GM12872 (cell line): ENCODE data around the gene AP1G2.

Experiments used
- TF ChIP-seq, protein P1 (sequence below): IDR thresholded peaks from 3 replicates; pipeline ENCODE4 v1.5.1; 2011; ENCODE audit warnings: low read depth, mild to moderate bottlenecking, low read length, moderate library complexity; ENCODE audit not compliant: insufficient read depth

The AP1G2 gene

DNA sequence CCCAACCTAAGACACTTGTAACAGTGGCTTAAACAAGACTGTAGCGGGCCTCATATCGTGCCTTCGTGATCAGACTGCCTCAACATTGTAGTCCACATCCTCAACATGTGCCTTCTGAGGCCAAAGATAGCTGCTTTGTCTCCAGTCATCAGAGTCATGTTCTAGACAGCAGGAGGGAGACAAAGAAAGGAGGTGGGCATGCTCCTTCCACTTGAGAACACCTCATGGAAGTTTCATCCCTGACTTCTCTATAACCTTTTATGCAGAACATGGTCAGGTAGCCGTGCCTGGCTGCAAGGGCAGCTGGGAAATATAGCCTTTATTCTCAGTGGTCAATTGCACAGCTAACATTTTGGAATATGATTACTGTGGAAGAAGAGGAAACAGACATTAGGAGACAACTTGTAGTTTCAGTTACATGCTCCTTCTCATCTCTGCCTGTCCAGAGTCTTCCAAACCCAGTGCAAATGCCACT is 43.3 kb upstream of the AP1G2 start:
- TF ChIP-seq, protein P1, sequence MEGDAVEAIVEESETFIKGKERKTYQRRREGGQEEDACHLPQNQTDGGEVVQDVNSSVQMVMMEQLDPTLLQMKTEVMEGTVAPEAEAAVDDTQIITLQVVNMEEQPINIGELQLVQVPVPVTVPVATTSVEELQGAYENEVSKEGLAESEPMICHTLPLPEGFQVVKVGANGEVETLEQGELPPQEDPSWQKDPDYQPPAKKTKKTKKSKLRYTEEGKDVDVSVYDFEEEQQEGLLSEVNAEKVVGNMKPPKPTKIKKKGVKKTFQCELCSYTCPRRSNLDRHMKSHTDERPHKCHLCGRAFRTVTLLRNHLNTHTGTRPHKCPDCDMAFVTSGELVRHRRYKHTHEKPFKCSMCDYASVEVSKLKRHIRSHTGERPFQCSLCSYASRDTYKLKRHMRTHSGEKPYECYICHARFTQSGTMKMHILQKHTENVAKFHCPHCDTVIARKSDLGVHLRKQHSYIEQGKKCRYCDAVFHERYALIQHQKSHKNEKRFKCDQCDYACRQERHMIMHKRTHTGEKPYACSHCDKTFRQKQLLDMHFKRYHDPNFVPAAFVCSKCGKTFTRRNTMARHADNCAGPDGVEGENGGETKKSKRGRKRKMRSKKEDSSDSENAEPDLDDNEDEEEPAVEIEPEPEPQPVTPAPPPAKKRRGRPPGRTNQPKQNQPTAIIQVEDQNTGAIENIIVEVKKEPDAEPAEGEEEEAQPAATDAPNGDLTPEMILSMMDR: no peak

DNA sequence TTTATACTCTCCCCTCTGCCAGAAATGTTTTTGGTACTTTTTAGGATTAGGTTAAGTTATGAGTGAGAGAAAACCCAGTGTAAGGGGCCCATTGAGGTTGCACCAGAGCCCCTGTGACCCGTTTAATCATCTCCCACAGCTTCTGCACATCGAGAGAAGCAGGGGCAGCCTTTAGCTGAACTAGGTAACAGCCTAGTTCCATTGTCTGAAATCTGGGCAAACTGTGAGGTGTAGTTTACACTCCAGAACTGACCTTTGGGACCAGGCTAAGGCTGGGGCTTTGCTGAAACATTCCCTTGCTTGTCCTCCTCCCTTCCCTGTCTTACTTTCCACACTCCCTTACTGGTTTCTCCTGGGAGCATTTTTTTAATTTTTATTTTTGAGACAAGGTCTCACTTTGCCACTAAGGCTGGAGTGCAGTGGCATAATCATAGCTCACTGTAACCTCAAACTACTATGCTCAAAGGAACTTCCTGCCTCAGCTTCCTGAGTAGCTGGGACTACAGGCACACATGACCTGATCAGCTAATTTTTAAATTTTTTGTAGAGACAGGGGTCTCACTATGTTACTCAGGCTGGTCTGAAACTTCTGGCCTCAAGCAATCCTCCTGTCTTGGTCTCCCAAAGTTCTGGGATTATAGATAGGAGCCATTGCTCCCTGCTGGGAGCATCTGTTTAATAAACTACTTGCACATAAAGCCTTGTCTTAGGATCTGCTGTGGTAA is 42.7 kb upstream of the AP1G2 start:
- TF ChIP-seq, protein P1: no peak

DNA sequence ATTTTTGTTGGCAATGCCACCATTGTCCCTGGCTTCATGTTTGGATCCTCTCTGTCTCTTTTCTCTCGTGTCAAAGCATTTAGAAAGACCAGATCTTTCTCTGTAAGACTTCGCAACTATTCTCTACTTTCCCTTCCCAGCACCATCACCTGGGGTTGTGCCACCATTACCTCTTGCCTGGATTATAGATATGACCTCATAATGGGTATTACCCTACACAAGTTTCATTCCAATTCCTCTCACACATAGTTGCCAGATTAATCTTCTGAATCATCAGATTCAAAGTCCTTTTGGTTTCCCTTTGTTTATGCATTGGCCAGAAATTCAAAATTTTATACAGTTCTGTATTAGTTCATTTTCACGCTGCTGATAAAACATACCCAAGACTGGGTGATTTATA is 41.4 kb upstream of the AP1G2 start:
- TF ChIP-seq, protein P1: no peak

DNA sequence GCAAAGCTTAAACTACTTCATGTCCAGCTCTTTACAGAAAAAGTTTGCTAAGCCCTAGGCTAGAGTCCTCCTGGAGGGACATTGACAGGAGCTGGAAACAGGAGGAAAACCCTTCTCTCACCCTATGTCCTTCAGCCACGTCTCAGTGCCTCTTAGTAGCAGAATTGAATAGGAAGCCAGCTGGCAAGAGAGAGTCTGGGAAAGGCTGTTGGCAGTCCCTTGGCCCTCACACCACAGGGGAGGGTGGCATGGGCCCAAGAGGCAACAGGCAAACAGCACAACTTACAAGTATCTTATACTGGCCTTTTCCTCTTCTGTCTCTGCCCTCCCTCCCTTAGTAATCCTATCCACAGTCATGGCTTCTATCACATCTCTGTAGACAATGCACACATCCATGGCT is 40.9 kb upstream of the AP1G2 start:
- TF ChIP-seq, protein P1: no peak

DNA sequence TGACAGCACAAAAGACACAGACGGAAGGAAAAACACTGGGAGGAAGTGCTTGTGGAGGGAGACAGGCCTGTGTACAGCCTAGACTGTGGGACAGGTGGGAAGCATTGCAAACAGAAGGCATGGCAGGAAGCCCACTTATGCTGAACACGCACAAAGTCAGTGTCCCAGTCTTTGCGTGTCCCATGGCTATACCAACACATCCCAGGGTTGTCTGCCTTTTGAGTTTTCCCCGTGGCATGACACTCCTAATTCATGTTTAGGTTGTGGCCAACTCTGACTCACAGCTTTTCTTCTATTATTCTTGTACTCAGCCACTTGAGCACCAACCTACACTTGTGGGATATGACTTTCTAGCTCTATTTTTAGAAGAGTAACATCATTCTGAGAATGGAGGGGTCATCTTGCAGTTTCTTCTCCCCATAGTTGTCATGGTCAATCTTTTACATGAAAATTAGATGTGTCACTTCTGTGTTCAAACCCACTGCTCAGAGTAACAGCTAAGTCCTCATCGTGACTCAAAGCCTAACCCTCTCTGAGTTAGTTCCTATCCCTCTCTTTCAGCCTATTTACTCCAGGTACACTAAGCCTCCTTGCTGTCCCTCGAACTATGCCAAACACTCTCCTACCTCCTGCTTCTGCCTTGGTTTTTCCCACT is 38.5 kb upstream of the AP1G2 start:
- TF ChIP-seq, protein P1: no peak

DNA sequence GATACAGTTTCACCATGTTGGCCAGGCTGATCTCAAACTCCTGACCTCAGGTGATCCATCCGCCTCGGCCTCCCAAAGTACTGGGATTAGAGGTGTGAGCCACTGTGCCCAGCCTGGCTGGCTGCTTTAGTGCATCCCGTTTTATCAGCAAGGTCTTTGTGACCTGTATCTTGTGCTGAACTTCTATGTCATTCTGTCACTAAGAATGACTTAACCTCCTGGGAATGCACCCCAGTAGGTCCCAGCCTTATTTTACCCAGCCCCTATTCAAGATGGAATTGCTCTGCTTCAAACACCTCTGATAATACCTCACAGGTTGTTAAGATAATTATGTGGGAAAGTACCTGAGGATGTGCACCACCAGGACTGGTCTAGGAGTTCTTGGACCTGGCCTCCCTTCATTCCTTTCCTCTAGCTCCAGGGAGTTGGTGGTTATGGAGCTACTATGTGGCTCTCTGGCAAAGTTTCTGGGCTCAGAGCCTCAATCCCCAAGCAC is 37.1 kb upstream of the AP1G2 start:
- TF ChIP-seq, protein P1: no peak

DNA sequence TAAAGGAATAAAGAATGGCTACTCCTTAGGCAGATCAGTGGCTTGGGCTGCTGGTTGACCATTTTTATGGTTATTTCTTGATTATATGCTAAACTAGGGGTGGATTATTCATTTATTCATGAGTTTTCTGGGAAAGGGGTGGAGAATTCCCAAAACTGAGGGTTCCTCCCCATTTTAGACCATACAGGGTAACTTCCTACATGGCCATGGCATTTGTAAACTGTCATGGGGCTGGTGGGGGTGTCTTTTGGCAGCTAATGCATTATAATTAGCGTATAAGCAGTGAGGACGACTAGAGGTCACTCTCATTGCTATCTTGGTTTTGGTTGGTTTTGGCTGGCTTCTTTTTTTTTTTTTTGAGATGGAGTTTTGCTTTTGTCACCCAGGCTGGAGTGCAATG is 36.6 kb upstream of the AP1G2 start:
- TF ChIP-seq, protein P1: no peak
